HG02798 (cell line): ENCODE results near the gene SLC2A13.
"Not testable (repeated sequence)": the region's sequence is repeated elsewhere in the genome, so short reads cannot be mapped to it uniquely, and the experiment has no call there.

ENCODE experiments used
- ATAC-seq: cut with Tn5 transposase; IDR thresholded peaks from one replicate; pipeline ENCODE4 v1.9.1; 2021; ENCODE audit warnings: mild to moderate bottlenecking; ENCODE audit not compliant: unreplicated experiment, poor library complexity

SLC2A13 gene

GRCh38 chr12:39946361-39947280 is 159.3 kb downstream of the SLC2A13 start:
- ATAC-seq = no peak

- ATAC-seq = no peak
Observed at GRCh38 chr12:39937119-39937518, 168.8 kb downstream of the SLC2A13 start.

- no peak for ATAC-seq
Observed at GRCh38 chr12:39935839-39936238, 170.0 kb downstream of the SLC2A13 start.

- ATAC-seq = no peak
Observed at GRCh38 chr12:39935275-39935674, 170.6 kb downstream of the SLC2A13 start.

GRCh38 chr12:39931857-39932256 is 174.0 kb downstream of the SLC2A13 start:
- ATAC-seq = no peak

GRCh38 chr12:39931231-39931630 is 174.7 kb downstream of the SLC2A13 start:
- ATAC-seq = no peak

- no peak for ATAC-seq
Observed at GRCh38 chr12:39930101-39930500, 175.8 kb downstream of the SLC2A13 start.

GRCh38 chr12:39928181-39928899 is 177.5 kb downstream of the SLC2A13 start:
- no peak for ATAC-seq

- ATAC-seq = no peak
Observed at GRCh38 chr12:39923364-39923763, 182.5 kb downstream of the SLC2A13 start.

- ATAC-seq = not testable (repeated sequence)
Observed at GRCh38 chr12:39922598-39922997, 183.3 kb downstream of the SLC2A13 start.

- ATAC-seq = no peak
Observed at GRCh38 chr12:39920647-39921046, 185.2 kb downstream of the SLC2A13 start.

- ATAC-seq = no peak
Observed at GRCh38 chr12:39920222-39920621, 185.7 kb downstream of the SLC2A13 start.

- ATAC-seq = no peak
Observed at GRCh38 chr12:39919790-39920189, 186.1 kb downstream of the SLC2A13 start.

GRCh38 chr12:39915249-39915648 is 190.6 kb downstream of the SLC2A13 start:
- no peak for ATAC-seq

GRCh38 chr12:39912211-39912980 is 193.5 kb downstream of the SLC2A13 start:
- ATAC-seq = no peak

GRCh38 chr12:39906237-39906636 is 199.6 kb downstream of the SLC2A13 start:
- ATAC-seq = no peak

GRCh38 chr12:39905152-39905551 is 200.7 kb downstream of the SLC2A13 start:
- no peak for ATAC-seq

GRCh38 chr12:39902821-39903220 is 203.1 kb downstream of the SLC2A13 start:
- no peak for ATAC-seq

- no peak for ATAC-seq
Observed at GRCh38 chr12:39897315-39897714, 208.6 kb downstream of the SLC2A13 start.

GRCh38 chr12:39893388-39893787 is 212.5 kb downstream of the SLC2A13 start:
- not testable (repeated sequence) for ATAC-seq

GRCh38 chr12:39892146-39892545 is 213.7 kb downstream of the SLC2A13 start:
- no peak for ATAC-seq
